WTC11 (cell line): ENCODE measurements around the gene BORCS6. TPM values are rescaled to one million over a fixed set of nuclear protein-coding genes. Genes with fewer than 3 reads are reported as not detected.
A peak's percentile ranks its signal among the peaks of the same experiment; 100 is the strongest.

Source experiments
- ATAC-seq: fragments of 200-7000 bp; cut with Tn5 transposase; 2 replicates; pipeline ENCODE4 v1.10.0; 2021; ENCODE audit warnings: mild to moderate bottlenecking, moderate library complexity
- CTCF ChIA-PET: fragments of 300-600 bp; sonication (Branson Sonifier 250); formaldehyde crosslinking; loops from one replicate; lab custom pipeline; 2021; ENCODE audit warnings: antibody characterized with exemption; lab: Charles Lee
- POLR2A ChIA-PET: fragments of 350-600 bp; sonication (Branson Sonifier 250); formaldehyde crosslinking; loops from one replicate; lab custom pipeline; 2021; ENCODE audit warnings: antibody characterized with exemption; lab: Charles Lee
- DNase-seq: peaks from one replicate; pipeline ENCODE4 v3.0.0; 2021; ENCODE audit warnings: low spot score
- H3K27ac Mint-ChIP-seq: 2 replicates; pipeline ENCODE4 v1.8.0; 2021; ENCODE audit warnings: mixed read lengths
- H3K27me3 Mint-ChIP-seq: 2 replicates; pipeline ENCODE4 v1.8.0; 2021; ENCODE audit warnings: low read depth, mild to moderate bottlenecking, moderate library complexity, mixed read lengths
- H3K36me3 Mint-ChIP-seq: 2 replicates; pipeline ENCODE4 v1.8.0; 2021; ENCODE audit warnings: mixed read lengths
- H3K4me1 Mint-ChIP-seq: 2 replicates; pipeline ENCODE4 v1.8.0; 2022; ENCODE audit warnings: mixed read lengths
- H3K4me3 Mint-ChIP-seq: 2 replicates; pipeline ENCODE4 v1.8.0; 2021; ENCODE audit warnings: mild to moderate bottlenecking, moderate library complexity, mixed read lengths
- H3K9me3 Mint-ChIP-seq: 2 replicates; pipeline ENCODE4 v1.8.0; 2021; ENCODE audit warnings: mixed read lengths
- AR ChIP-seq: fragments of 250-450 bp; sonication (Bioruptor Pico); IDR thresholded peaks from 2 replicates; pipeline ENCODE4 v1.9.0; 2021; ENCODE audit warnings: mild to moderate bottlenecking
- ATF1 ChIP-seq: sonication (generic); formaldehyde crosslinking; IDR thresholded peaks from 2 replicates; pipeline ENCODE4 v1.8.1; 2023; ENCODE audit warnings: mild to moderate bottlenecking, moderate library complexity, missing genetic modification reagents
- ATF6 ChIP-seq: sonication (generic); formaldehyde crosslinking; IDR thresholded peaks from 2 replicates; pipeline ENCODE4 v1.8.1; 2023; ENCODE audit warnings: mild to moderate bottlenecking, missing genetic modification reagents
- CDX4 ChIP-seq: fragments of 250-450 bp; sonication (Bioruptor Pico); IDR thresholded peaks from 2 replicates; pipeline ENCODE4 v1.9.0; 2021; ENCODE audit warnings: moderate library complexity, mild to moderate bottlenecking, inconsistent platforms, borderline replicate concordance
- ESRRA ChIP-seq: sonication (generic); formaldehyde crosslinking; IDR thresholded peaks from 2 replicates; pipeline ENCODE4 v1.8.1; 2022; ENCODE audit warnings: mild to moderate bottlenecking, missing genetic modification reagents, borderline replicate concordance
- ETV6 ChIP-seq: sonication (generic); formaldehyde crosslinking; IDR thresholded peaks from 2 replicates; pipeline ENCODE4 v1.8.1; 2022; ENCODE audit warnings: mild to moderate bottlenecking, missing genetic modification reagents
- FOXK1 ChIP-seq: sonication (generic); formaldehyde crosslinking; IDR thresholded peaks from 2 replicates; pipeline ENCODE4 v1.8.0; 2022; ENCODE audit warnings: mild to moderate bottlenecking, moderate library complexity, missing genetic modification reagents
- FOXP1 ChIP-seq: sonication (generic); formaldehyde crosslinking; IDR thresholded peaks from 2 replicates; pipeline ENCODE4 v1.8.0; 2022; ENCODE audit warnings: missing genetic modification reagents, mild to moderate bottlenecking, moderate library complexity, borderline replicate concordance
- FOXP4 ChIP-seq: sonication (generic); formaldehyde crosslinking; IDR thresholded peaks from 2 replicates; pipeline ENCODE4 v1.8.0; 2022; ENCODE audit warnings: mild to moderate bottlenecking, missing genetic modification reagents
- GABPB1 ChIP-seq: sonication (generic); formaldehyde crosslinking; IDR thresholded peaks from 2 replicates; pipeline ENCODE4 v1.8.1; 2023; ENCODE audit warnings: mild to moderate bottlenecking, missing genetic modification reagents
- NFE2L1 ChIP-seq: sonication (generic); formaldehyde crosslinking; IDR thresholded peaks from 2 replicates; pipeline ENCODE4 v1.8.1; 2023; ENCODE audit warnings: missing genetic modification reagents
- PRDM15 ChIP-seq: sonication (generic); formaldehyde crosslinking; IDR thresholded peaks from 2 replicates; pipeline ENCODE4 v1.8.0; 2022; ENCODE audit warnings: missing genetic modification reagents
- SOX15 ChIP-seq: fragments of 250-450 bp; sonication (Bioruptor Pico); IDR thresholded peaks from 2 replicates; pipeline ENCODE4 v1.9.0; 2021; ENCODE audit warnings: mild to moderate bottlenecking
- SP1 ChIP-seq: sonication (generic); formaldehyde crosslinking; conservative IDR thresholded peaks from 2 replicates; pipeline ENCODE4 v1.8.1; 2022; ENCODE audit warnings: missing genetic modification reagents
- TP53 ChIP-seq: sonication (generic); formaldehyde crosslinking; IDR thresholded peaks from 2 replicates; pipeline ENCODE4 v1.8.1; 2023; ENCODE audit warnings: mild to moderate bottlenecking, missing genetic modification reagents
- ZNF232 ChIP-seq: sonication (generic); formaldehyde crosslinking; IDR thresholded peaks from 2 replicates; pipeline ENCODE4 v1.8.0; 2022; ENCODE audit warnings: mild to moderate bottlenecking, missing genetic modification reagents
- ZNF671 ChIP-seq: fragments of 250-450 bp; sonication (Bioruptor Pico); IDR thresholded peaks from 2 replicates; pipeline ENCODE4 v1.8.0; 2021; ENCODE audit warnings: mild to moderate bottlenecking
- total RNA-seq: library from RNA; stranded (reverse); gene quantifications from 3 replicates; pipeline ENCODE4 v1.2.3, GENCODE V29; 2021

The BORCS6 gene
- total RNA-seq, 1 experiment from 2014 or later, result 5.6 TPM

- TF ChIP-seq ATF6 (CRISPR knock-in tag) (0 out of 2 replicates have a peak, but pooled peaks have one; percentile 39), CDX4 (CRISPR knock-in tag) (no peak), FOXK1 (peak; percentile 37), PRDM15 (CRISPR knock-in tag) (peak; percentile 46; the same call in 1 of the 2 replicates), NFE2L1 (peak; percentile 49; the same call in 1 of the 2 replicates), SOX15 (CRISPR knock-in tag) (no peak), FOXP4 (CRISPR knock-in tag) (peak; percentile 85), ETV6 (CRISPR knock-in tag) (peak; percentile 66; the same call in 1 of the 2 replicates), AR (CRISPR knock-in tag) (no peak), ZNF232 (CRISPR knock-in tag) (peak; percentile 90; the same call in 1 of the 2 replicates), SP1 (CRISPR knock-in tag) (peak; percentile 88), FOXP1 (CRISPR knock-in tag) (no peak), GABPB1 (CRISPR knock-in tag) (peak; percentile 68), ZNF671 (CRISPR knock-in tag) (0 out of 2 replicates have a peak, but pooled peaks have one; percentile 38)
These were observed 32.8 kb upstream of the BORCS6 start (continued) for GRCh38 chr17:8222630-8223355.

- Mint-ChIP-seq H3K4me1 (peaks cover 17% of the 10 kb centered on the region), H3K27me3 (peaks cover 7% of the 10 kb centered on the region), H3K27ac (peak overlapping the region; percentile 99), H3K36me3 (no peaks in the 10 kb centered on the region; the same call in 1 of the 2 replicates), H3K4me3 (peak overlapping the region; percentile 99), H3K9me3 (no peaks in the 10 kb centered on the region)
- CTCF ChIA-PET, result interaction anchor here (0.8 to 4.0 kb wide), 10 partner anchors 12 to 162 kb away, joined by 3 to 24 read pairs (median 6); partner anchors contain the start of genes AURKB and CTC1
- ATAC-seq (no peak), DNase-seq (no peak)
- TF ChIP-seq ESRRA (CRISPR knock-in tag) (no peak), TP53 (CRISPR knock-in tag) (peak; percentile 65; the same call in 1 of the 2 replicates), ATF1 (CRISPR knock-in tag) (0 out of 2 replicates have a peak, but pooled peaks have one; percentile 9)
- POLR2A ChIA-PET, result interaction anchor here (0.8 to 5.0 kb wide), 9 partner anchors 12 to 102 kb away, joined by 3 to 43 read pairs (median 4); partner anchors contain the start of genes AURKB, BORCS6, CTC1 and PFAS
These were observed 32.3 kb upstream of the BORCS6 start for GRCh38 chr17:8222380-8222629.
